ENCODE measurements around the gene TMEM192.
"Not testable (repeated sequence)": the region's sequence is repeated elsewhere in the genome, so short reads cannot be mapped to it uniquely, and the experiment has no call there.

TMEM192 gene

GRCh38 chr4:165138843-165139242 is 26.2 kb upstream of the TMEM192 start:
- no peak for TF ChIP-seq CTCF (IDR thresholded peaks at IDR 0.05; ENCODE audit: insufficient read depth, low read depth, low read length, missing control alignments)
- no peak for DNase-seq (ENCODE audit: low read depth)
- no peak overlapping the region for H3K4me3 ChIP-seq (ENCODE audit: low read depth, low read length)

- H3K4me3 ChIP-seq (ENCODE audit: low read depth, low read length): no peak overlapping the region
- no peak for DNase-seq (ENCODE audit: low read depth)
- TF ChIP-seq CTCF (IDR thresholded peaks at IDR 0.05; ENCODE audit: insufficient read depth, low read depth, low read length, missing control alignments): no peak
Measured at GRCh38 chr4:165137205-165137604, 24.5 kb upstream of the TMEM192 start.

- no peak for DNase-seq (ENCODE audit: low read depth)
- no peak overlapping the region for H3K4me3 ChIP-seq (ENCODE audit: low read depth, low read length)
- TF ChIP-seq CTCF (IDR thresholded peaks at IDR 0.05; ENCODE audit: insufficient read depth, low read depth, low read length, missing control alignments): no peak
Measured at GRCh38 chr4:165136529-165136928, 23.9 kb upstream of the TMEM192 start.

GRCh38 chr4:165133150-165133549 is 20.5 kb upstream of the TMEM192 start:
- no peak for DNase-seq (ENCODE audit: low read depth)
- no peak for TF ChIP-seq CTCF (IDR thresholded peaks at IDR 0.05; ENCODE audit: insufficient read depth, low read depth, low read length, missing control alignments)
- H3K4me3 ChIP-seq (ENCODE audit: low read depth, low read length): no peak overlapping the region

- no peak overlapping the region for H3K4me3 ChIP-seq (ENCODE audit: low read depth, low read length)
- TF ChIP-seq CTCF (IDR thresholded peaks at IDR 0.05; ENCODE audit: insufficient read depth, low read depth, low read length, missing control alignments): peak; percentile 84
- DNase-seq (ENCODE audit: low read depth): peak; percentile 77
Measured at GRCh38 chr4:165131247-165131832, 18.7 kb upstream of the TMEM192 start.

GRCh38 chr4:165129924-165130323 is 17.3 kb upstream of the TMEM192 start:
- H3K4me3 ChIP-seq (ENCODE audit: low read depth, low read length): no peak overlapping the region
- no peak for TF ChIP-seq CTCF (IDR thresholded peaks at IDR 0.05; ENCODE audit: insufficient read depth, low read depth, low read length, missing control alignments)

GRCh38 chr4:165125869-165126499 is 13.3 kb upstream of the TMEM192 start:
- not testable (repeated sequence) for DNase-seq (ENCODE audit: low read depth)

More at GRCh38 chr4:165129924-165130323, 17.3 kb upstream of the TMEM192 start:
- DNase-seq (ENCODE audit: low read depth): no peak

More at GRCh38 chr4:165125869-165126499, 13.3 kb upstream of the TMEM192 start:
- H3K4me3 ChIP-seq (ENCODE audit: low read depth, low read length): not testable (repeated sequence)

Data from GM12865 (cell line).